ENCODE data around the gene ICA1L.

DNA sequence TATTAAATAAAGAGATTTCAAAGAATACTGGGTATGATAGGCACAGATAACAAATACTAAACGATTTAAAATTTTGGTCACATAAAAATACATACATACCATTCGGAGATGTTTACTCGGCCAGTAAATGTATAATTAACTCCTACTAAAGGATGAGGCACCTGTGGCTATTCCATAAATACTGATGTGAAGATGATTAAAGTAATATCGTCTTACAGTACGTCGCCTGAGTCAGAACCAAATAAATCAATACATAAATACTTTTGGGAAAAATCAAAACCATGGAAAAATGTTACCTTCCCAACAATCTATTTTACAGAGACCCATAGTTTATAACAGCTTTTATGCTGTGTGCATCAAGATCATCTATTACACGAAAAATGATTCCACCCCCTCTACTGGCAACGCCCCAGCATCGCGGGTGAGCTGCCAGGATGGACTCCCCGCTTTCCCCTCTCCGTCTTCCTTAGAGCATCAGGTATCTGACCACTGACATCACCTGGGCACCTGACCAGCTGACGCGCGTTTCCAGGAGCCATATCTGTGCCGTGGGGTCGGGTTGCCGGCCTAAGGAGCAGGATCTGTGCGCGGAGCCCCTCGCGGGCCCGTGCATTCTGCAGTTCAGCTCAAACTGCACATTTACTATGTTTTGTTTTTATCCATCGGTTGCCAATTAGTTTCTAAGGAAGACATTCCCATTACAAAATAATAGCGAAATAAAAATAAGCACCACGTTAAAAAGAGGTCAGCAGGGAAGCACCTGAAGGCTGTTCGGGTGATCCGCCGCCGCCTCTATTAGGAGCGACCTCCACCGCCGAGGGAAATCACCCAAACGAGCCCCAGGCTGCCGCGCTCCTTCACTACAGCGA is 901 bp downstream of the ICA1L start:
- TF ChIP-seq, protein P1, sequence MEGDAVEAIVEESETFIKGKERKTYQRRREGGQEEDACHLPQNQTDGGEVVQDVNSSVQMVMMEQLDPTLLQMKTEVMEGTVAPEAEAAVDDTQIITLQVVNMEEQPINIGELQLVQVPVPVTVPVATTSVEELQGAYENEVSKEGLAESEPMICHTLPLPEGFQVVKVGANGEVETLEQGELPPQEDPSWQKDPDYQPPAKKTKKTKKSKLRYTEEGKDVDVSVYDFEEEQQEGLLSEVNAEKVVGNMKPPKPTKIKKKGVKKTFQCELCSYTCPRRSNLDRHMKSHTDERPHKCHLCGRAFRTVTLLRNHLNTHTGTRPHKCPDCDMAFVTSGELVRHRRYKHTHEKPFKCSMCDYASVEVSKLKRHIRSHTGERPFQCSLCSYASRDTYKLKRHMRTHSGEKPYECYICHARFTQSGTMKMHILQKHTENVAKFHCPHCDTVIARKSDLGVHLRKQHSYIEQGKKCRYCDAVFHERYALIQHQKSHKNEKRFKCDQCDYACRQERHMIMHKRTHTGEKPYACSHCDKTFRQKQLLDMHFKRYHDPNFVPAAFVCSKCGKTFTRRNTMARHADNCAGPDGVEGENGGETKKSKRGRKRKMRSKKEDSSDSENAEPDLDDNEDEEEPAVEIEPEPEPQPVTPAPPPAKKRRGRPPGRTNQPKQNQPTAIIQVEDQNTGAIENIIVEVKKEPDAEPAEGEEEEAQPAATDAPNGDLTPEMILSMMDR (IDR thresholded peaks at IDR 0.05) = peak in 1 of 3 donors; percentile 7
- TF ChIP-seq POLR2A (IDR thresholded peaks at IDR 0.05) = no peak
